Activated CD8-positive, alpha-beta memory T cell treated with anti-CD3 and anti-CD28 coated beads for 48 hours (primary cell): ENCODE data around the gene ACP7.

ENCODE experiments used
- DNase-seq, 3 experiments: peaks; one replicate each; pipeline ENCODE4 v3.0.0-alpha.2; 2020; ENCODE audit warnings: low read depth in 2 of 3, low spot score in 2 of 3

ACP7 gene

DNA sequence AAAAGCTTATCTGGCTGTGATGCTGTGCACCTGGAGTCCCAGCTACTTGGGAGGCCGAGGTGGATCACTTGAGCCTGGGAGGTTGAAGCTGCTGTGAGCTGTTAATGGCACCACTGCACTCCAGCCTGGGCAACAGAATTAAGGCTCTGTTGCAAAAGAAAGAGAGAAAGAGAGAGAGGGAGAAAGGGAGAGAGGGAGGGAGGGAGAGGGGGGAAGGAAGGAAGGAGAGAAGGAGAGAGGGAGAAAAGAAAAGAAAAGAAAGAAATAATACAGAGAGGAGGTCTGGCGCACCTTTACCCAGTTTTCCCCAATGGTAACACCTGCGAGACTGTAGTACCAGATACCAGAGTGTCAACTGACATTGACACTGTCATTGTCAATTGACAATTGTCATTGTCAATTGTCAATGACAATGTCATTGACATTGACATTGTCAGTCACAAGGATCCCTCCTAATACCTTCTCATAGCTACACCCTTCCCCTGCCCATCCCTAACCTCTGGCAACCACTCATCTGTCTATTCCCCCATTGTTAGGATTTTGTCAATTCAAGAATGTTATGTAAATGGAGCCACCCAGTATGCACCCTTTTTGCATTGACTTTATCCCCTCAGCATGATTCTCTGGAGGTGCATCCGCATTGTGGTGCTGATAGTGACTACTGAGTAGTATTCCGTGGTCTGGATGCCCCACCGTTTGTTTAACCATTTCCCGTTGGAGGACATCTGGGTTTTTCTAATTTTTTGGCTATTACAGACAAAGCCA, 62.7 kb downstream of the ACP7 start:
- DNase-seq, result no peak

DNA sequence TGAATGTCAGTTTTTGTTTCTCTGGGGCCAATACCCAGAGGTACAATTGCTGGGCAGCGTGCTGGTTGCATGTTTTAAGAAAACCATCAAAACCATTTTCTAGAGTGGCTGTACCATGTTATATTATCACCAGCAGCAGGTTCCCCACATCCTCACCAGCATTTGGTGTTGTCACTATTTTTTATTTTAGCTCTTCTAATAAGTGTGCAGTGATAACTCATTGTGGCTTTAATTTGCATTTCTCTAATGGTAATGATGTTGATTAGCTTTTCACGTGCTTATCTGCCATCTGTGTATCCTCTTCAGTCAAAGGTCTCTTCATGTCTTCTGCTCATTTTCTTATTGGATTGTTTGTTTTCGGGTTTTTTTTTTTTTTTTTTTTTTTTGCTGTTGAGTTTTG, 63.3 kb downstream of the ACP7 start:
- DNase-seq, result no peak

DNA sequence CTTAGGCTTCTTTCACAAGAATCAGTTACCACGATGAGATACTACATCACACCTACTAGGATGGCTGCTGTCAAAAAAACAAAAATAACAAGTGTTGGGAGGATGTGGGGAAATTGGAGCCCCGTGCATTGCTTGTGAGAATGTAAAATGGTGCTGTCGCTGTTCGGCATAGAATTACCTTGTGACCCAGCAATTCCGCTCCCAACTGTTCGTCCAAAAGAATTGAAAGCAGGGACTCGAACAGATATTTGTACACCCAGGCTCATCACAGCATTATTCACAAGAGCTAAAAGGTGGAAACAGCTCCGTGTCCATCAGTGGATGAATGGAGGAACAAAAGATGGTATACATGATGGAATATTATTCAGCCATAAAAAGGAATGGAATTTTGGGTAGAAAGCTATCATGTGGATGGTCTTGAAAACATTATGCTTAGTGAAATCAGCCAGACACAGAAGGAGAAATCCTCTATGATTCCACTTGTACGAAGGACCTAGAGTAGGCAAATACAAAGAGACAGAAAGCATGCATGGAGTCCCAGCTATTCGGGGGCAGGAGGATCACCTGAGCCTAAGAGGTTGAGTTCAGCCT, 64.9 kb downstream of the ACP7 start:
- no peak for DNase-seq

DNA sequence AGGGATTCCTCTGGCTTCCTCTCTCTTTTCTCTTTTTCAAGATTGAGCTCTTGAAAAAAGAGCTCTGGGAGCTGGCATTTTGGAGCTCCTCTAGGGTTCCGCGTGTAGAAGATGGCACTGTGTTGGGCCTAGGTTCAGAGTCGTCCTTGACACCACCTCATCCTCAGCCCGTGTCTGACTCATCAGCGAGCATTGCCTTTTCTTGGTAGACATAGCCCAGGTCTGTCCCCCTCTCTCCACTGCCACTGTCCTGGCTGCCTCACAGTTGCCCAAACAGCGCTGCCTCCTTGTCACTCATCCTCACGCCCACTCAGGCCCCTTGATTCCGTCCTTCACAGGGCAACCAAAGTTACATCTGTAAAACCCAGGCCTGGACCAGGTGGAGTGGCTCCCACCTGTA, 66.1 kb downstream of the ACP7 start:
- DNase-seq, result no peak

DNA sequence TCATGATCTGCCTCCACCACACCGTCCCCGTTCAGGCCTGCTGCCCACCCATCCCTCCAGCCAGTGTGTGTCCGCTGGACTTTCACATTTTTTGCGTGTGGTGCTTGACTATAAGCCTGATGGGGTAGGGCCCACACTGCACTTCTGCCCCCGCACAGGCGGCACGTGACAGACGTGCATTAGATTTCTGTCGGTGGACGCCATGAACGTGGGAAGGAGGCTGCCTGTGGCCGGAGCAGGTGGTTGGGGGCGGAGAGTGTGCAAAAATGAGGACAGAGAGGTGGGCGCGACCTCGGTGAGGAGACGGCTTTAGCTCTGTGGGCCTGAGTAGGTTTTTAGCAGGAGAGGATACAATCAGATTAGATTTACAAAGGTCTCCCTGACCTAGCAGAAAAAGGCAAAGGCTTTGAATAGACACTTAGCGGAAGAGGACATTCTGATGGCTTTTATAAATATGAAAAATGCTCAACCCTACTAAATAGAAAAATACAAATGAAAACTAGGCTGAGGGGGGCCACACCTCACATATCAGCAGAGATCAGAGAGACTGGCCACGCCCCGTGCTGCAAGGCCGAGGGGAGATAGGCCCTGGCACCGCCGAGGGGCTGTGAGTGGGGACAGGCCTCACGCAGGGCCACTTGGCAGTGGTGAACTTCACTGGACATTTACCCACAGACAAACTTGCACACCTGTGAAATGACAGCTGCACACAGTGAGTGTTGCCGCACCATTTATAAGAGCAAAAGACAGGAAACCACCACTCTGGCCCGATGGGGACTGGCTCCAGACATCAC, 66.8 kb downstream of the ACP7 start:
- DNase-seq, result no peak

DNA sequence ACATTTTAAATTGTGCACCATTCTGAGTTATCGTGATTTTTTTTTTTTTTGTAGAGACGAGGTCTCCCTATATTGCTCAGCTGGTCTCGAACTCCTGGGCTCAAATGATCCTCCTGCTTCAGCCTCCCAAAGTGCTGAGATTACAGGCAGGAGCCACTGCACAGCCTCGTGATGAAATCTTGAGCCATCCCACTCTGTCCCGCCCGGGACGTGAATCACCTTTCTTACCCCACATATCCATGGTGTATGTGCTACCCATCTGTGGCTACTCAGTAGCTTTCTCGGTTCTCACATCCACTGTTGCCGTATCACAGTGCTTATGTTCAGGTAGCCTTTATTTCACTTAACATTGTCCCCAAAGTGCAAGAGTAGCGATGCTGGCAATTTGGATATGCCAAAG, 67.9 kb downstream of the ACP7 start:
- no peak for DNase-seq

DNA sequence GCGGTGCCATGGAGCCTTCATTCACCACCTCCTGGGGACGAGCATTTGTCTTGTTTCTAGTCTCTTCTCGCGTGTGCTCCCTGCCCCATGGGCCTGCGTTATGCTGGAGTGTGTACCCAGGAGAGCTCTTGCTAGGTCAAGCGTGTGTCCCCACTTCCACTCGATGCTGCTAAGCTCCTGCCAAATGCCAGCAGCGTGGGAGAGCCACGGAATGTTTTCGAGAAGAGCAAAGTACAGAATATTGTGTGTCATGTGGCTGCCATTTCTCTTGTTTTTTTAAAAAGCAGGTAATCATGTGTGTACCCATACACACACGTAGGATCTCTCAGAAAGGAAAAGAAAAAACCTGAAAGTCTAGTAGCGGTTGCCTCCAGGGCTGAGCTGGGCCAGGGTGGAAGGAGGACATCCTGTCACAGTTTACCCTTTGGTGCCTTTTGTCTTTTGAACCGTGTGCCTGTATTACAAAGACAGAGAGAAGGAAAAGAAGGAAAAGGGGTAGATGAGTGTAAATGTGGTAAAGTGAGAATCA, 70.0 kb downstream of the ACP7 start:
- no peak for DNase-seq

DNA sequence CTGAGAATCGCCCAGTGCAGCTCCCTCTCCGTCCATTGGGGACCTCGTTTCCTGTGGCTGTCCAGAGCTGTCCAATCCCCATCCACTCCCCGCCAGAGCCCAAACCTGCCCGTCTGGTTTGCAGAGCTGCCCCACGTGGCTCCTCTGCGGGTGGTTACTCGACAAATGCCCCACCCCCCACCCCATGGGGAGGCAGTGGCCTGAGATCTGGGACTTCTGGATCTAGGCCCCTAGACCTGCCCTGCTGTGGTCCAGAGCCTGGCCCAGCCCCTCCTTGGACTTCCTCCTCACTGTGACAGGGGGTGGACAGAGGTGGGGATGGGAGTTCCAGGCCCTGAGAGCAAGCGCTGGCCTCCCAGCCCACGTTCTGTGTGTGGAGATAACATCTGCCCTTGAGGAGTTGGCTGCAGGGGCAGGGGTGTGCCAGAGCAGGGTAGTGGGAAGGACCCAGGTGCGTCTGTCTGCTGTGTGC, 70.5 kb downstream of the ACP7 start:
- no peak for DNase-seq

DNA sequence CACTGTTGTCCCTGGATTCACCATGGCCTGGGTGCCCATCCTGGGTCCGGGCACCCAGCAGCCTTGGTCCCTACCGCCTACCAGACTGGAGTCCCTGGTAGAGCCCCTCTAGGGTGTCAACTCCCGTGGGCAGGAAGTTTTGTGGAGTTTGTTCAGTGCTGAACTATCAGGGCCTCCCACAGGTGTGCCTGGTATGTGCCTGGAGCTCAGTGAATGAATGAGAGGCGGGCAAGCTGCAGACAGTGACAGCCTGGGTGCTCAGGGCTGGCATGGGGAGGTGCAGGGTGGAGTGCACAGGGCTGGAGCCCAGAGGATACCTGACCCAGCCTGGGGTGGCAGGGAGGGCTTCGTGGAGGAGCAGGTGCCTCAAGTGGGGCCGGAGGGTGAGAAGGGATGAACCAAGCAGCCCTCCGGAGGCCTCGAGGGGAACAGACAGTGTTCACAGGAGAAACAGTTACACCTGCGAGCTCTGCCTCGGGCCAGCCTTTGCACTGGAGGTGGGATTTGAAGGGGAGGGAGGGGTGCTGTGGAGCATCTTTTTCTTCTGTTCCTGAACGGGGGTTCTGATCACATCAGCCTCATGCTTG, 71.0 kb downstream of the ACP7 start:
- no peak for DNase-seq

DNA sequence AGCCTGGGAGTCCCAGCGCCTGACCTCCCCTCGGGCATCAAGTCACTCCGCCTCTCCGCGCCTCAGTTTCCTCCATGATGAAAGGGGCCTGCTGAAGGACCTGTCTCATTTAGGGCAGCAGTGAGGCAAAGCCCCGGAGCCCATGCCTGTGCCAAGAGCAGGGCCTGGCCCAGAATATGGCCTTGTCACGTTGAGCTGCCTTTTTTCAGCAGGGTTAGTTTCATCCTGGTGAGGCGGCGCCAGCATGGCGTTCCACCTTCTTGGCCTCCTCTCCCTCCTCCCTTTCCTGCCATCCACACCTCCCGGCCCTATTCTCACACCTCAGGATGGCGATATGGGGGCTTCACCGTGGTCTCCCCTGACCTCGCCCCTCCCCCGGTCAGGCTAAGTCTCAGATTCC, 71.6 kb downstream of the ACP7 start:
- DNase-seq, result no peak

DNA sequence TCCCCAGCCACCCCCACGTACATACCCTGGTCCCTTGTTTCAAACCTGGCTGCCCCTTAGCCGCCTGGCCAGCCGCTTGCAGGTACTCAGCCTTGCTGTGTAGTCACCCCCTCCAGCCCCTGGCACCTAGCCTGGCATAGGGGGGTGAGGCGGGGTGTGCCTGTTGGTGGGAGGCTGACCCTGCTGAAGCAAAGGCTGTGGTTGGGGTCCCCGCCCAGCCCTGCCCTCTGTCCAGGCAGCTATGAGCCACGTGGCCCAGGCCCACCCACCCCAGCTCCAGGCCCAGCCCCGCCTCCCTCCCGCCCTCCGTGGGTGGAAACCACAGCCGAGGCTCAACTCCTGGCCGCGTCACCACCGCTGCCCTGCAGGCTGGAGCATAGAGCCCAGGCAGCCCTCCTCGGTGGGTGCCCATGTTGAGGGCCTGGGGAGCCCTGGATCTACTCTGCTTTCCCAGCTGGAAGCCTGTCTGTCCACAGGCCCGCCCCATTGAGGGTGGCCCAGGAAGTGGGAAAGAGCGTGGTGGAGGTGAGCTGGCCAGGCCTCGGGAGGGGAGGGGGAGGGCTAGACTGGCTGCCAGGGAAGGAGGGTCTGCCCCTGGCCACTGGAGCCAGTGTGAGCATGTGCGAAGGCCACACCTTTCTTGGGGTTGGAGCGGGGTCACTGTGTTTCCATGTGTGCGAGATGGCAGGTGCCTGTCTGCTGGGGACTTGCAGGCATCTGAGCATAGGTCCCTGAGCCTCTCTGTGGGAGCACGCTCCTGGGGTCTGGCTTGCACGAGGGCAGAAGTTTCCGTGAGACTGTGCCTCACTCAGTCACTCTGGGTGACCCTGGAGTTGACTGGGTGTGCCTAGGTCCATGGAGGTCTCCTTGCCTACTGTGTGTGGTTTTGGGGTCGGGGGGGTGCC, 72.4 kb downstream of the ACP7 start:
- no peak for DNase-seq

DNA sequence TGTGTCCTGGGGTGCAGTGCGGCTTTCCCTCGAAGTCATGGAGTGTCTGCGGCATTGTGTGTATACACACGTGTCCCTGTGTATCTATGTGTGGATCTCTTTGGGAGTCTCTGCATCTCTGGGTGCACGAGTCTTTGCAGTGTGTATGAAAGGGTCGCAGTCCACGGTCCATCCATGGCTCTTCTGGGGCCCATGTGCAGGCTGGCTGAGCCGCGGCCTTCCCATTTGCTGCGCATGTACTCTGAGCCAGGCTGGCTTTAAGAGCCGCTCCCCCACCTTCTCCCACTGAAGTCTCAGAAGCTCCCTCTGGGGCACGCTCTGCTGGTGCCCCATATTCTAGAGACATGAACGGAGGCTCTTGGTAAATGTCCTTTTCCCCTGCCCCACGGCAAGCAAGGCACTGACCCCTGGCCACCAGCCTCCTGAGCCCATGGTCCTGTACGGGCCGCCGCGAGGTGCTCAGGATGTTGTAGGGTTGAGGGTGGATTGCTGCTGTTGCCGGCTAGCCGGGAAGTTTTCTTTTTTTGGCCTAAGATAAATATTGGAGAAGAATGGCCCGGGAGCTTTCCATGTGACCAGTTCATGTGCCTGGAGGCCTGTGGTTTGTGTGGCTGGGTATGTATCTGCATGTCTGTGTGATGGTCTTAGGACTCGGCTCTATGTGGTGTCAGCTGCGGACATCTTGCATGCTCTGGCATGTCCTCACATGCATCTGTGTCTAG, 73.3 kb downstream of the ACP7 start:
- no peak for DNase-seq

DNA sequence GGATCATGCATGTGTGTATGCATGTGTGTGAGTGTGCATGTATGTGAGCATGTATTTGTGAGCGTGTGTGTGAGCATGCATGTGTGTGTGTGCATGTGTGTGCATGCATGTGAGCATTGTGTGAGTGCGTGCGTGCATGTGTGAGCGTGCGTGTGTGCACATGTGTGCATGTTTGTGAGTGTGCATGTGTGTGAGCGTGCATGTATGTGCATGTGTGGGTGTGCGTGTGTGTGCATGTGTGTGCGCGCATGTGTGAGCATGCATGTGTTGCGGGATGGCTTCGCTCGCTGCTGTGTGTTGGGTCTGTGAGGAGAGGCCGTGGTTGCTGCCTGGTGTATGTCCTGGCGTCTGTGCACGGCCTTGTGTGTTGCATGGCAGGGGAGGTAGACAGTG, 73.8 kb downstream of the ACP7 start:
- no peak for DNase-seq

DNA sequence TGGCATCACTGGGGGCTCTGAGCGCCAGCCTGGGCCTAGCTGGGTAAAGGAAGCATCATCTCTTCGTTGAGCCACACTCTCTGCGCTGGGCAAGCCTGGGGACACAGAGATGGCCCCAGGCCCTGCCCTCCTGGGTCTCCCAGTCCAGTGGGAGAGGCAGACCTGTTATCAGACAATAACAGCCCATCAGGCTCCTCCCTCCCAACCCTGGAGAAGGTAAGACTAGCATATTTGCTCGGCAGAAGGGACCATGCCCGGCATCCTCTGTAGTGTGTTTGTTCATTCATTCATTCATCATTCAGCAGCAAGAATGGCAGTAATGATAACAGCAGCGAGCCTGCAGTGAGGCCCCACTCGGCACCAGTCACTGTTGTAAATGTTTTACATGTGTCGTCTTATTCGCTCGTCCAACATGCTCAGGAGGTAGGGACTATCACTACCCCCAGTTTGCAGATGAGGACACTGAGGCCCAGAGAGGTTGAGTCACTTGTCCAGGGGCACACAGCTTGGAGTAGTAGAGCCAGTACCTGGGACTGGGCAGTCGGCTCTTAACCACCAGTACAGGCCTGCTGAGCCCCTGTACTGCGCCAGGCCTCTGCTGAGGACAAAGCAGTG, 74.6 kb downstream of the ACP7 start:
- DNase-seq, result no peak

DNA sequence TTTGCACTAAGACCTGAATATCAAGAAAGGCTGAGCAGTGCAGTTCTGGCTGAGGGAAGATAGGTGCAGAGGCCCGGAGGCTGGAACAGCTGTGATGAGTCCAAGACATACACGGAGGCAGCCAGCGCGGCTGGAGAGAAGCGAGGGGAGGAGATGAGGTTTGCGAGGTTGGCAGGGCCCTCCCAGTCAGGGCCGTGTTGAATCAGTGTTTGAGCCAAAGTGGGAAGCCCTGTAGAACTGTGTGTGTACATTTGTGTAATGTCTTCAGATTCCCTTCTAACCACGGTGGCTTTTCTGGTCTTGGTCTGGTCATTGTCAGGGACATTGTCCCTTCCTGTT, 76.3 kb downstream of the ACP7 start:
- no peak for DNase-seq
